HG03097 (cell line): ENCODE data around the gene COLEC11.

Source experiments
- ATAC-seq: cut with Tn5 transposase; IDR thresholded peaks from one replicate; pipeline ENCODE4 v1.9.1; 2021; ENCODE audit not compliant: unreplicated experiment, low FRiP score

The COLEC11 gene

DNA sequence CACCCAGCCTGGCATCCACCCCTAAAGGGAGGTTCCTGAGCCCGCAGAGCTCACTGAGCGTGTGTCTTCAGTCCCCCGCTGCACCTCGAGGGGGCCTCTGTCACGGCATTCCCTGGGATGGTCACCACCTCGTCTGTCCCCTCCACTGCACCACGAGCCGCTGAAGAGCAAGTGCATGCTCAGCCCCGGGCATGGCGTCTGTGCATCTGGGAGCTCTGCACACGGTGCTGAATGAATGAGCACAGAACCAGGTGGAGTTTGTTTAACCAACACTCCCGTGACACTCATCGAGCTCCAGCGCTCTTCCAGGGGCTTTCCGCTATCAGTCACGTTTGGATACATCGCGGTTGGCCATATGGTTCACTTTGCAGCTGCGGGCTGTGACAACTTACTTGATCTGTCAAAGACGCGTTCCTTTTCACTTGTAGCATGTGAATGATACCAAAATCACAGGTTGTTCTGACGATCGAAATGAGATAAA, 72.3 kb downstream of the COLEC11 start:
- ATAC-seq: no peak

DNA sequence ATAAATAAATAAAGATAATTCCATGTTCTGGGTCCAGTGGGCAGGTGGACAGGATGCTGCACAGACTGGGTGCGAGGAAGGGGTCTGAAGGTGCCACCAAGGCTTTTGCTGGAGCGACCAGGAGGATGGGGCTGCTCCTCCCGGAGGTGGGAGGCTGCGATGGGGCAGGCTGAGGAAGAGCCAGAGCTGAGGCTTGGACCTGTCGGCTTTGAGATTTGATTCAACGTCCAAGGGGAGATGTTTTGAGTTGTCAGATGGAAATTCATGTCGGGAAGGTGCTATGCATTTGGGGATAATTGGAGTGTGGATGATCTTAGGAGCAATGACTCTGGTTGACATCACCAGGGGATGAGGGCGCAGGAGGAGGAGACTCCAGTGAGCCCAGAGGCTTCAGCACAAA, 74.7 kb downstream of the COLEC11 start:
- no peak for ATAC-seq

DNA sequence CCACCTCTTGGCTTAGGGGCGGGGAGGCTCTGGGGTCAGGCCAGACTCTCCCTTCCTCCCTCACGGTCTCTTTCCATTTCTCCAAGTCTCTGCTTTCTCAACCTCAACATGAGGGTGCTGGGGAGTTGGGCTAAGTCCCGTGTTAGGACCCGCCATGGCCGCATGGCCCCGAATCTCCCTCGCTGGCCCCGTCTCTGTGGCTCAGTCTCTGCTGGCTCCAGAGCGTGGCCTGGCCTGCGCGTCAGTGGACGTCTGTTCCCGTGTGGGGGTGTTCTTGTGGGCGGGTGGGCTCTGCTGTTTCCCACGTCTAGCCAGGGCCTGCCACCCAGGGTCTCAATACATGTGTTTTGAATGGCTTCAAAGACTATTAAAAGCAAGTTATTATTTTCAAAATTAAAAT, 75.5 kb downstream of the COLEC11 start:
- no peak for ATAC-seq

DNA sequence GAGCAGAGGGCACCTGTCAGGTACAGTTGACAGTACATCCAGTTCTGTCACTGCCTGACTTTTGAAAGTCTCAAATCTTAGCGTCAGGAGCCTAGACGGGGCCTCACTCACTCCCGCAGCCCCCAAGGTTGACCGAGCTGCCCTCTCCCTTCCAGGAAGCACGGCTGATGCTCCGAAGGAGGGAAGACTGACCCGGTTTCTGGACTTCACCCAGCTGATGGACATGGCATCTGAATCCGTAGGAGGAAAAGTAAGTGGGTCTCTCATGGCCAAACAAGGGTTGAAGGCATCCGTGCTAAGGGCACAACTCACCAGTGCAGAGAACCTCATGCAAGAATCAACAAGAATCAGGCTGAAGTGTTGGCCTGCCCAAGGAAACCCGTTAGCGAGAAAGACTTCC, 76.0 kb downstream of the COLEC11 start:
- no peak for ATAC-seq

DNA sequence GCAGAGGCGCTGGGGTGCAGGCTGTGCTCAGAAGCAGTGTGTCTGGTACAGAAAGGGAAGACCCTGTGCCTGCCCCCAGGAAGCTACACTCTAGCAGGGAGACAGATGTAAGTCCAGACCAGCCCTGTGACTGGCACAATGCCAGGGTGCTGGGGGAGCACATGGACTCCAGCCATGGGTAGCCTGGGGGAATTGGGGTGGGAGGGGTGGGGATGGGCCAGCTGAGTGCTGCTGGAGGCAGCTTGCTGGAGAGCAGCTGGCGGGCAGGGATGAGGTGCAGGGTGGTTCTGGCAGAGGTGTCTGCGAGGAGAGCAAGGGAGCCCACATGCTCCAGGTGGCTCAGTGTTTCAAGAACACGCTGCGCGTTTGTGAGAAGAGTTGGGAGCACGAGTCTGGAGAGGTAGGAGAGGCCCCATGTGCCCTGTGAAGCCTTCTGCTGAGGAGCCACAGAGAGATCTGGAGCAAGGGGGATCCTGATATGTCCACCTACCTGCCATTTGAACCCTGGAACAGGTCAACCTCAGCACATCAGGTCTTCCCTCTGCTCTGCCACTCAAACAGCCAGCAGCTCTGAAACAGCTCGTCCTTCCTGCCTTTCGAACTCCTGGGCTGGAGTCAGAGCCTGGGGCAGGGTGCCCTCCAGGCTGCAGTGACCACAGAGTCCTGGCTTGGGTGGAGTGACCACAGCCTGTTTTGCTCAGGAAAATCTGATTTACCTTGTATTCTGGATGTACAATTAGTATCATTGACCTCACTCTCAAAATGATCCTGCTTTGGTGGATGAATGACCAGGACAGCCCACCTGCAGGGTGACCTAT, 78.2 kb downstream of the COLEC11 start:
- ATAC-seq: no peak

DNA sequence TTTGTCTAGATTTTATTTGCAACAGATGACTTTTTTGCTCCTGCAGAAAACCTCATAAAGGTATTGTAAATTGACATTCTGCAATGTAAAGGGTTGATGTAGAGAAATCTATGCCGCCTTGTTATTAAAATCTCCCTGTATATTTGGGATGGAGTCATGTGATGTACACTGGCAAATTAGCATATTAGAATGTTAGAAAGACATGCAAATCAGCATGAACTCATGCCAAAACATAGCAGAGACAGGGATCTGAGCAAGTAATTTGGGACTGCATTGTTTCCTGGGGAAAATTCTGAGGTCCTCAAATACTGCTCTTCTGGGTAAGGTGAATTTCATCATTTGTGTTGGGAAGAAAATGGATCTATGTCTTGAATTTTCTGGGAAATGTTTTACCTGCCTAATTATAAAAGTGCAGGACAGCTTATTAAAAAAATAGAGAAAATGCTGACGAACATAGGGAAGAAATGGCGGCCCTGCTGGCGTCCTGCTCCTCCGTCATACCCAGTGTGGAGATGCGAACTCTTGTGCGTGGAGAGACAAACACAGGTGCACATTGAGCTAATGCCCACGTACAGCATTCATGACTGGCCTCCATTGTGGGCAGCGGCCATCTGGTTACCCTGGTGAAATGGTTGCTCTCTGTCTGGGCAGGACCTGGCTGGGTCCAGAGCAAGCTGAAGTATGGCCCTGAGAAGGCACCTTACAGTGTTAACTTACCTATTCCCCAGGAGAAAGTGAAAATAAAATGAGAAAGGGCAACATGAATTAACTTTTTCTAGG, 79.3 kb downstream of the COLEC11 start:
- ATAC-seq: no peak

DNA sequence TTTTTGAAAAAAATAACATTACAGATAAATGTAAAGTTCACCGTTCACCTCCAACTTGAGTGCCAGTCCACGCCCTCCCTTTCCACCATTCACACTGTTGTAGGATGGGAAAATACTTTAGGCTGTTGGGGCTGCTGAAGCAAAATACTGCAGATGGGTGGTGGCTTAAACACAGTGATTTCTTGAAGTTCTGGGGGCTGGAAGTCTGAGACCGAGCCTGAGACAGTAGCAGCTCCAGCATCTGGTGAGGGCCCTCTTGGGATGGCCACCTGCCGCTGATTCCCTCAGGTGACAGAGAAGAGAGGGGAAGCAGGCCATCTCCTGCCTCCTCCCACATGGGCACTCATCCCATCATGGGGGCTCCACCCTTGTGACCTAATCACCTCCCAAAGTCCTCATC, 80.8 kb downstream of the COLEC11 start:
- no peak for ATAC-seq

DNA sequence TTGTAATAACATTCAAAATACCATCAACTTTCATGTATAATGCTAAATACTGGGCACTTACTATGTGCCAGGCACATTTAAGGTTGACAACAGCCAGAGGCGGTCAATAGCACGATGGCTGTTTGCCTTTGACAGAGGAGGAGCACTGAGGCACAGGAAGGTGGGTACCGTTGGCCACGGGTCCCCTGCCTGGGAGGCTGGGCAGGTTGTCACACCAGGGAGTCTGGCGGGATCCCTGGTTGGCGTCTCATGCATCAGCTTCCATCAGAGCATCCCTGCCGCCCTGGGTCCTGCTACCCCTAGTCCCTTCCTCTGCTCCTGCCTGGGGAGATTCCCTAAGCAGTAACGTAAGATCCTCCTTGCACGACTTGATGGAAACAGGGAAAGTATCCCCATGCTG, 82.5 kb downstream of the COLEC11 start:
- no peak for ATAC-seq

DNA sequence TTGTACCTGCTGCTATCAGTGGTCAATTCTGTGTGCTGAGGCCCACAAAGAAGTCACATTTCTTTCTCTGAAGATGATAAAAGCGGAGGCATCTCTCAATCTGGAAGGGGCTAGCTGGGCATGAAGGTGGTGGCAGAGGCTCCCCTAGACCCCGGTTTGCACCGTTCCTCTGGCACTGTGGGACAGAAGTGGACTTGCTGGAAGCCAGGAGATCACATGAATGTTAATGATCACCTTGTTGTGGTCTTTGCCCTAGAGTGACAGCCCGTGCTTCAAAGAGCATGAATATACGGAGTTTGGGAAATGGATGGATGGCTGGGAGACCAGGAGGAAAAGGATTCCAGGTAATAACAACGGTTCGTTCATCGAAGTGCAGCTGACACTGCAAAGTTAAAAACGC, 83.3 kb downstream of the COLEC11 start:
- ATAC-seq: no peak

DNA sequence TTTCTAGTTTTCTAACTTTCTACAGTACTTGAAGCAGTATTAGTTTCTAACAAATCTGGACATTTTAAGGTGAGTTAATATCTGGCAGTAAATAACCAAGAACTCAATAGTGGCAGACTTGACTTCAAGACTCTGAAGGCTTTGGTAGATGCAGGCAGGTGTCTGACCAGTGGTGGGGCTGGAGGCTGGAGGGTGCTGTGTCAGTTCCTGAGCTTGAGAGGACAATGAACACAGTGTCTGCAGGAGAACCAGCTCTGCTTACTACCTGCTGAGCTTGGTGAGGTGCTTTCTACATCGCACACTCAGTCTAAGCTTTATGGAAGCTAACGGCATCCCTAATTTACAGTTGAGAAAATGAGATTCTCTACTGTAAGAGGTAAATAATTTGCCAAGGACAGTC, 84.3 kb downstream of the COLEC11 start:
- no peak for ATAC-seq

DNA sequence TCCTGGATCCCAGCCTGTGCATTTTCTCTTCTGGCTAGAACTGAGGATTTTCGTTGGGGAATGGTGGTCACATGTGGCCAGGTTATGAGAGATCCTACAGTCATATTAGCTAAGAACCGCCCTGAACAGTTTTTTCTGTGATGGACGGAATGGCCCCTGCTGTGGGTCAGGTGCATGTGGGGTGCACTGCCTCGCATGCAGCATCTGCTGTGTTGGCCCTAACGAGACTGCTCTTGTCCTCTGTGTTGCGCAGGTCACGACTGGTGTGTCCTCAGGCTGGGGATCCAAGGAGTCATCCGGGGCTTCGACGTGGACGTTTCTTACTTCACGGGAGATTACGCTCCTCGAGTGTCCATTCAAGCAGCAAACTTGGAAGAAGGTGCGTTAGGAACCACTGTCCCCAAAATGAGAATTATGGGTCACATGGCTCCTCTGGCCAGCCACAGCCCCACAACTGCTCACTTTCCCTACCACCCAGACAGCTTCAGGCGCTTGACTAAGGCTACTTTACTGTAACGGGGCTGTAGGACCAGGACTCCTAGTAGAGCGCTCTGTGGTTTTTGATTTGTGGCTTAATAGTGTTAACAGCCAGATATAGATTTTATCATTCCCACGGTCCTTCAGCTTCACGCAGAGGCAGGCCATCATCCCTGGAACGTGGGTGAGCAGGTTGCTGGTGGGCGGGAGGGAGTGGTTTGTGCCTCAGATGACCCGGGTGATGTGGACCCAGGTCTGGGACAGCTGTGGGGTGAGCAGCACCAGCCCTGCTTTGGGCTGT, 84.9 kb downstream of the COLEC11 start:
- ATAC-seq: no peak

DNA sequence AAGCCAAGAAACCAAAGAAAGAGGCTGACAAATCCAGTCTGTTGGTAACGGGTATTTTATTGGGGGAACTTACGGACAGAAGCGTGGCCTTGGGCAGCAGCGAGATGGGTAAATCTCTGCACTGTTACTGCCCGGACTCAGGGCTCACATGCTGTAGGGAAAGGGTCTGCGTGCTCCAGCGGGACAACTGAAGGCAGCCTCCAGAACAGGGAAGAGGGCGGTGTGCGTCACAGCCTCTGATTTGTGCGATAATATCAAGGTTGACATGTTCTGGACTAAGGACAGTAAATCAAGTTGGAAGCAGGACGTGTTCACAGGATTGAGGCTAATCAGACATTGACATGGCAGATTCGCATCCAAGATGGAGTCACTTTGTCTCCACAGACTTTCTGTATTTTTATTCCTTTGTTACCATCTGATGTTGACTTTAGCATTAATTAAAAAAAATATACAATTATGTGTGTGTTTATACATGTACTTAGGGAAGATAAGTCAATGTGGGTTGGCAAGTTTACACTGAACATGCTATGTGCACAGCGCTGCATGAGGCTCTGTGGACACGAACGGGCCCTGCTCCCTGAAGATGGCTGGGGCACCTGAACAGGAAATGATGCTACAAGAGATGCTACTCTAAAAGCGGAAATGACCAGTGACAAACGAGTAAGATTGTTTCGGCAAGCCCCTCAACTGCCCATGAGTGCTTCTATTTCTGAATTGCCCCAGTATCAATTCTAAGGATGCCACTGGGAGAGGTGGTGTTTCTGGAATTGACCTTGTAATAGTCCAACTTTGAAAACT, 85.8 kb downstream of the COLEC11 start:
- ATAC-seq: no peak

DNA sequence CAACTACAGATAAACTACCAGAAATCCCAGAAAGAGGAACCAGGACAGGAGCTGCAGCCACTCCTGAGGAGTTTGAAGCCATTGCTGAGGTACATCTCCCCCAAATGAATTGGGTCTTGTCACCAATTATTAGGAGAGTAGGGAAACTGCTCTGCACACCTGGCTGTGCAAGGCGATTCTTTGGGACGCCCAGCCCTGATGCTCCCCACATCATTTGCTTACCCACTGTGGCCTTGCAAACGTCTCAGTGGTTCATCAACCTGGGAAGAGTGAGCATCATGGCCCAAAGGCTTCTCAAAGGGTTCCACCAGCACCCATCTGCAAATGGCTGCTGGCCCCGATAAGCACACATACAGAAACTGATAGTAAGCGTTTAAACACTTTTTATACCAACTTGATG, 86.7 kb downstream of the COLEC11 start:
- no peak for ATAC-seq

DNA sequence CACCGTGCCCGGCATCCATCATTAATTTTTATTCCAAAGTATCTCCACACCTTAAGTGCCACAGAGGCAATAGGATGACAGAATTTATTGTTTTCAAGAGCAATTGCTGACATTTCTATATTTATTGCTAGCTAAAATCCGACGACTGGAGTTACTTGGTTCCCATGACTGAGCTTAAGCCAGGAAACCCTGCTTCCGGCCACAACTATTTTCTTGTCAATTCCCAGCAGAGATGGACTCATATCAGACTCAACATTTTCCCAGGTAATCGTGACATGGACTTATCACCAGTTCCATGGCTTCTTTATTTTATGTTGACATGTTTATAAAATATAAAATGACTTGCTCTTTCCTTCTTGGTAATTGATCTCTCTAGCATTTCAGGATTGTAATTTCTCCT, 87.9 kb downstream of the COLEC11 start:
- no peak for ATAC-seq

DNA sequence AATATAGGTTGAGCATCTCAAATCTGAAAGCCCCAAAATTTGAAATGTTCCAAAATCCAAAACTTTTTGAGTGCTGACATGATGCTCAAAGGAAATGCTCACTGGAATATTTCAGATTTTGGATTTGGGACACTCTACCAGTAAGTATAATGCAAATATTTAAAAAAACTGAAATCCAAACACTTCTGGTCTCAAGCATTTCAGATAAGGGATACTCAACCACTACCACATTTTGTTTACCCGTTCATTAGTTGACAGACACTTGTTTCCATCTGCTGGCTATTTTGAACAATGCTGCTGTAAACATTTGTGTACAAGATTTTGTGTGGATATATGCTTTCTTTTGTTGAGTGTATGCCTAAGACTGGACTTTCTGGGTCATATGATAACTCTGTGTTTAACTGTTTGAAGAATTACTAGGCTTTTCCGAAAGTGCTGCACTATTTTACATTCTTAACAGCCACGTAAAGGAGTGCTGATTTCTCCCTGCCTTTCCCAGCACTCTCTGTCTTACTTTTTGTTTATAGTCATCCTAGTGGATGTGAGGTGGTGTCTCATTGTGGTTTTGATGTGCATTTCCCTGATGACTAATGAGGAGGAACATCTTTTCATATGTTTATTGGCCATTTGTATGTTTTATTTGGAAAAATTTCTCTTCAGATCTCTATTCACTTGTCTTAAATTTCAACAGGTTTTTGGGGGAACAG, 89.0 kb downstream of the COLEC11 start:
- no peak for ATAC-seq

DNA sequence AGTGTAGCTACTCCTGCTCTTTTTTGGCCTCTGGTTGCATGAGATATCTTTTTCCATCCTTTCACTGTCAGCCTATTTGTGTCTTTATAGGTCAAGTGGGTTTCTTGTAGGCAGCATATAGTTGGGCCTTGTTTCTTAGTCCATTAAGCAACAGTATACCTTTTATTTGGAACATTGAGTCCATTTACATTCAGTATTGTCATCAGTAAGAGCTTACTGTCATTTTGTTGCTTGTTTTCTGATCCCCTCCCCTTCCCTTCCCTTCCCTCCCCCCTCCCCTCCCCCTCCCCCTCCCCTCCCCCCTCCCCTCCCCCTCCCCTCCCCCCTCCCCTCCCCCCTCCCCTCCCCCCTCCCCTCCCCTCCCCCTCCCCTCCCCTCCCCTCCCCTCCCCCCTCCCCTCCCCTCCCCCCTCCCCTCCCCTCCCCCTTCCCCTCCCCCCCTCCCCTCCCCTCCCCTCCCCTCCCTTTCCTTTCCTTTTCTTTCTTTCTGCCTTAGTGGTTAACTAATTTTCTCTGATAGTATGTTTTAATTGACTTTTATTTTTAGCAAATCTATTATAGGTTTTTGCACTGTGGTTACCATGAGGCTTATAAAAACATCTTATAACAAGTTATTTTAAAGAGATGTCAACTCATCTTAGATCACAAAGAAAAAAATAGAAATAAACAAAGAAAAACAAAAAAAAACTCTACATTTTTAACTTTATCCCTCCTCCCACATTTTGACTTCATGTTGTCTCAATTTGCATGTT, 95.3 kb downstream of the COLEC11 start:
- ATAC-seq: no peak

DNA sequence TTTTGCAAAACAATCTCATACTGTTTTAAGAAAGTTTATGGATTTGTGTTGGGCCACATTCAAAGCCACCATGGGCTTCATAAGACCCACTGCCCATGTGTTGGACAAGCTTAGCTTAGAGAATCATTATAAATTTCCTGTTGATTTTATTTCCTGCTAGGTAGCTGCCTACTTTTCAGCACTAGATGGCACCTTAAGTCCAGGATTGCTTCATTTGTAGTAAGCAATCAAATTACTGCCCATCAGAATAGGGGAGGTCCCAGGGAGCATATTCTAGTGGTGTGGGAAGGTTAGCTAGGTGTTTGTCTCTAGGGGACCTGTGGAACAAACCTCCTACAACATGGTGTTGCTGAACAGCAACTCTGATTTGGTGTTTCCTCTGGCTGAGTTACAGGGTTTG, 97.5 kb downstream of the COLEC11 start:
- ATAC-seq: no peak
